GM23338 (cell line): ENCODE data around the gene RNU5D-1. TPM values are rescaled to one million over a fixed set of nuclear protein-coding genes. Genes with fewer than 3 reads are reported as not detected.

ENCODE experiments used
- ATAC-seq: fragments of 200-7000 bp; cut with Tn5 transposase; 3 replicates; pipeline ENCODE4 v1.9.1; 2020
- DNase-seq: peaks from one replicate; pipeline ENCODE4 v3.0.0-alpha.2; 2015; ENCODE audit warnings: low spot score
- H2AFZ ChIP-seq: fragments of 200-600 bp; sonication (generic); 2 replicates; pipeline ENCODE4 v1.8.0; 2016; ENCODE audit warnings: antibody characterized with exemption, mild to moderate bottlenecking, moderate library complexity
- H3F3A ChIP-seq: fragments of 200-600 bp; sonication (generic); replicated peaks from 2 replicates; pipeline ENCODE4 v1.8.0; 2017; ENCODE audit warnings: antibody characterized with exemption, mixed run types, low read depth
- H3K27ac ChIP-seq: fragments of 200-600 bp; sonication (generic); 2 replicates; pipeline ENCODE4 v1.6.1; 2016; ENCODE audit warnings: low read depth
- H3K27me3 ChIP-seq: fragments of 200-600 bp; sonication (generic); 2 replicates; pipeline ENCODE4 v1.8.0; 2016; ENCODE audit warnings: mild to moderate bottlenecking, mixed run types, moderate library complexity; ENCODE audit not compliant: insufficient read depth
- H3K36me3 ChIP-seq: fragments of 200-600 bp; sonication (generic); 2 replicates; pipeline ENCODE4 v1.8.0; 2016; ENCODE audit warnings: mild to moderate bottlenecking; ENCODE audit not compliant: insufficient read depth
- H3K4me1 ChIP-seq: fragments of 200-600 bp; sonication (generic); 2 replicates; pipeline ENCODE4 v1.8.0; 2016; ENCODE audit warnings: mild to moderate bottlenecking, moderate library complexity; ENCODE audit not compliant: insufficient read depth
- H3K4me2 ChIP-seq: fragments of 200-600 bp; sonication (generic); 2 replicates; pipeline ENCODE4 v1.7.1; 2017; ENCODE audit warnings: mixed run types
- H3K4me3 ChIP-seq: fragments of 200-600 bp; sonication (generic); 2 replicates; pipeline ENCODE4 v1.6.1; 2016; ENCODE audit warnings: mixed run types
- H3K79me2 ChIP-seq: fragments of 200-600 bp; sonication (generic); replicated peaks from 2 replicates; pipeline ENCODE4 v1.8.0; 2017; ENCODE audit warnings: mild to moderate bottlenecking; ENCODE audit not compliant: insufficient read depth
- H3K9me2 ChIP-seq: fragments of 200-600 bp; sonication (generic); 2 replicates; pipeline ENCODE4 v1.8.0; 2017; ENCODE audit not compliant: insufficient read depth
- H4K20me1 ChIP-seq: fragments of 200-600 bp; sonication (generic); replicated peaks from 2 replicates; pipeline ENCODE4 v1.8.0; 2017; ENCODE audit warnings: mild to moderate bottlenecking; ENCODE audit not compliant: insufficient read depth
- H3K27ac Mint-ChIP-seq: 2 replicates; pipeline ENCODE4 v1.8.0; 2020; ENCODE audit warnings: inconsistent platforms, mild to moderate bottlenecking, moderate library complexity, mixed read lengths
- H3K27me3 Mint-ChIP-seq: 3 replicates; pipeline ENCODE4 v1.8.0; 2022; ENCODE audit warnings: low read depth, mild to moderate bottlenecking, moderate library complexity, mixed read lengths, inconsistent platforms; ENCODE audit not compliant: insufficient read depth, poor library complexity
- H3K36me3 Mint-ChIP-seq: 3 replicates; pipeline ENCODE4 v1.8.0; 2021; ENCODE audit warnings: low read depth, mild to moderate bottlenecking, inconsistent platforms, moderate library complexity, mixed read lengths
- H3K4me1 Mint-ChIP-seq: 3 replicates; pipeline ENCODE4 v1.8.0; 2020; ENCODE audit warnings: mild to moderate bottlenecking, inconsistent platforms, mixed read lengths
- H3K4me3 Mint-ChIP-seq: 3 replicates; pipeline ENCODE4 v1.8.0; 2021; ENCODE audit warnings: moderate library complexity, mild to moderate bottlenecking, inconsistent platforms, mixed read lengths
- H3K9me3 Mint-ChIP-seq: 3 replicates; pipeline ENCODE4 v1.8.0; 2020; ENCODE audit warnings: moderate library complexity, mild to moderate bottlenecking, inconsistent platforms, mixed read lengths
- CREB1 ChIP-seq: fragments of 250-450 bp; sonication (Bioruptor Pico); IDR thresholded peaks from 2 replicates; pipeline ENCODE4 v1.5.0; 2020; ENCODE audit warnings: low read depth, mild to moderate bottlenecking, moderate library complexity
- ETS1 ChIP-seq: IDR thresholded peaks from 2 replicates; pipeline ENCODE4 v1.6.1; 2016; ENCODE audit warnings: antibody characterized with exemption
- EZH2 ChIP-seq: fragments of 200-600 bp; sonication (generic); IDR thresholded peaks from one replicate; pipeline ENCODE4 v1.8.0; 2017; ENCODE audit warnings: antibody characterized with exemption, mild to moderate bottlenecking, low read depth; ENCODE audit not compliant: unreplicated experiment
- EZH2phosphoT487 ChIP-seq: fragments of 200-600 bp; sonication (generic); IDR thresholded peaks from one replicate; pipeline ENCODE4 v1.8.1; 2018; ENCODE audit warnings: antibody characterized with exemption; ENCODE audit not compliant: unreplicated experiment
- JUNB ChIP-seq: IDR thresholded peaks from one replicate; pipeline ENCODE4 v1.6.1; 2016; ENCODE audit warnings: antibody characterized with exemption; ENCODE audit not compliant: unreplicated experiment
- NANOG ChIP-seq: IDR thresholded peaks from 2 replicates; pipeline ENCODE4 v1.6.1; 2016; ENCODE audit warnings: antibody characterized with exemption, borderline replicate concordance
- POLR2AphosphoS5 ChIP-seq: IDR thresholded peaks from 2 replicates; pipeline ENCODE4 v1.6.1; 2016; ENCODE audit warnings: antibody characterized with exemption, low read depth
- REST ChIP-seq: IDR thresholded peaks from one replicate; pipeline ENCODE4 v1.6.1; 2018; ENCODE audit warnings: antibody characterized with exemption; ENCODE audit not compliant: unreplicated experiment
- STAT1 ChIP-seq: IDR thresholded peaks from one replicate; pipeline ENCODE4 v1.6.1; 2016; ENCODE audit warnings: antibody characterized with exemption; ENCODE audit not compliant: unreplicated experiment
- ZNF114 ChIP-seq: fragments of 250-450 bp; sonication (Bioruptor Pico); IDR thresholded peaks from 2 replicates; pipeline ENCODE4 v1.5.0; 2020; ENCODE audit warnings: mild to moderate bottlenecking, moderate library complexity
- ZNF331 ChIP-seq: fragments of 250-450 bp; sonication (Bioruptor Pico); IDR thresholded peaks from 2 replicates; pipeline ENCODE4 v1.5.0; 2020; ENCODE audit warnings: low read depth, mild to moderate bottlenecking, moderate library complexity
- polyA plus RNA-seq: library from polyadenylated mRNA; unstranded; fragments of >200 nt; fragmentation: Nextera tagmentation; extraction: Ambion mirVana; gene quantifications from 2 replicates; pipeline ENCODE4 v1.2.1, GENCODE V29; 2016
- total RNA-seq: library from RNA; depleted of rRNA; stranded (reverse); fragments of >200 nt; shearing (Covaris generic); gene quantifications from 2 replicates; pipeline ENCODE4 v1.2.3, GENCODE V29; 2014
- TF ChIP-seq, protein P1 (sequence below): fragments of 250-450 bp; sonication (Bioruptor Pico); IDR thresholded peaks from 2 replicates; pipeline ENCODE4 v1.5.0; 2020; ENCODE audit warnings: mild to moderate bottlenecking, moderate library complexity
- TF ChIP-seq, protein P2 (sequence below), 2 experiments: fragments of 200-600 bp in 1 of 2; sonication (generic) in 1 of 2; conservative IDR thresholded peaks; 2 replicates each; pipeline versions ENCODE4 v1.5.1 to v1.6.1; 2016 to 2017; ENCODE audit warnings: antibody characterized with exemption in 2 of 2, low read depth in 2 of 2, mild to moderate bottlenecking in 2 of 2, moderate library complexity in 1 of 2

RNU5D-1 gene
- total and polyA plus RNA-seq, 2 experiments from 2014 or later: not detected

DNA sequence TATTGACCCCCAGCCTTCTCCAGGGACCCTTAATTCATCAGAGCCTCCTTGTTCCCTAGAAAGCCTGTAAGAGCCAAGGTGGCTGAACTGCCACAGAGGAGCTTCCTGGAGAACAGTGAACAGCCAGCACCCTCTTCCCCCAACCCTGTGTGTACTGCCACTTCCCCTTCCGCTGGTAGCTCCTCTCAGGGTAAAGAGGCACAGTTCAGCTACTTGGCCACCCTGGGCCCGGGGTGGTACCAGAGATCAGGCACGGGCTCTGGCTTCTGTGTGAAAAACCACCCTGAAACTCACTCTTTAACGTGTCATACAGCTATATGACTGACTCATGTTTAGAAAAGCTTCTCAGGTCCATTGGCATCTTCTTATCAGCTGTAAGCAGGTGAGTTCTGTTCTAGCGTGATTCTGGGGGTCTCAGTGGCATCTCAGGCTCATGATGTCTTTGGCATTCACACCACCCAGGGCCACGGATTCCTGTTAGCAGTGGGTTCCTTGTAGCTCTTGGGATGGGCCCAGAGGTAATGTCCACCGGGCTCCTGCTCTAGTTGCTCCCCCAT, 34.1 kb downstream of the RNU5D-1 start:
- H3K4me3 Mint-ChIP-seq: no peak overlapping the region
- H3K9me2 ChIP-seq: no peaks in the 10 kb centered on the region
- H3F3A ChIP-seq: no peaks in the 10 kb centered on the region
- no peaks in the 10 kb centered on the region for H3K27me3 ChIP-seq
- no peaks in the 10 kb centered on the region for H3K4me1 ChIP-seq
- H3K79me2 ChIP-seq: no peaks in the 10 kb centered on the region
- no peak overlapping the region for H2AFZ ChIP-seq
- H3K27ac ChIP-seq: no peak overlapping the region
- no peaks in the 10 kb centered on the region for H3K36me3 ChIP-seq
- H3K4me1 Mint-ChIP-seq: no peaks in the 10 kb centered on the region
- ATAC-seq (no peak), DNase-seq (no peak)
- H3K27me3 Mint-ChIP-seq: peaks cover 4% of the 10 kb centered on the region
- TF ChIP-seq NANOG (no peak), EZH2 (no peak), ZNF331 (CRISPR knock-in tag) (no peak), CREB1 (CRISPR knock-in tag) (no peak), STAT1 (no peak), EZH2phosphoT487 (no peak), ZNF114 (CRISPR knock-in tag) (no peak), POLR2AphosphoS5 (no peak), ETS1 (no peak), REST (no peak), JUNB (no peak)
- TF ChIP-seq, protein P1, sequence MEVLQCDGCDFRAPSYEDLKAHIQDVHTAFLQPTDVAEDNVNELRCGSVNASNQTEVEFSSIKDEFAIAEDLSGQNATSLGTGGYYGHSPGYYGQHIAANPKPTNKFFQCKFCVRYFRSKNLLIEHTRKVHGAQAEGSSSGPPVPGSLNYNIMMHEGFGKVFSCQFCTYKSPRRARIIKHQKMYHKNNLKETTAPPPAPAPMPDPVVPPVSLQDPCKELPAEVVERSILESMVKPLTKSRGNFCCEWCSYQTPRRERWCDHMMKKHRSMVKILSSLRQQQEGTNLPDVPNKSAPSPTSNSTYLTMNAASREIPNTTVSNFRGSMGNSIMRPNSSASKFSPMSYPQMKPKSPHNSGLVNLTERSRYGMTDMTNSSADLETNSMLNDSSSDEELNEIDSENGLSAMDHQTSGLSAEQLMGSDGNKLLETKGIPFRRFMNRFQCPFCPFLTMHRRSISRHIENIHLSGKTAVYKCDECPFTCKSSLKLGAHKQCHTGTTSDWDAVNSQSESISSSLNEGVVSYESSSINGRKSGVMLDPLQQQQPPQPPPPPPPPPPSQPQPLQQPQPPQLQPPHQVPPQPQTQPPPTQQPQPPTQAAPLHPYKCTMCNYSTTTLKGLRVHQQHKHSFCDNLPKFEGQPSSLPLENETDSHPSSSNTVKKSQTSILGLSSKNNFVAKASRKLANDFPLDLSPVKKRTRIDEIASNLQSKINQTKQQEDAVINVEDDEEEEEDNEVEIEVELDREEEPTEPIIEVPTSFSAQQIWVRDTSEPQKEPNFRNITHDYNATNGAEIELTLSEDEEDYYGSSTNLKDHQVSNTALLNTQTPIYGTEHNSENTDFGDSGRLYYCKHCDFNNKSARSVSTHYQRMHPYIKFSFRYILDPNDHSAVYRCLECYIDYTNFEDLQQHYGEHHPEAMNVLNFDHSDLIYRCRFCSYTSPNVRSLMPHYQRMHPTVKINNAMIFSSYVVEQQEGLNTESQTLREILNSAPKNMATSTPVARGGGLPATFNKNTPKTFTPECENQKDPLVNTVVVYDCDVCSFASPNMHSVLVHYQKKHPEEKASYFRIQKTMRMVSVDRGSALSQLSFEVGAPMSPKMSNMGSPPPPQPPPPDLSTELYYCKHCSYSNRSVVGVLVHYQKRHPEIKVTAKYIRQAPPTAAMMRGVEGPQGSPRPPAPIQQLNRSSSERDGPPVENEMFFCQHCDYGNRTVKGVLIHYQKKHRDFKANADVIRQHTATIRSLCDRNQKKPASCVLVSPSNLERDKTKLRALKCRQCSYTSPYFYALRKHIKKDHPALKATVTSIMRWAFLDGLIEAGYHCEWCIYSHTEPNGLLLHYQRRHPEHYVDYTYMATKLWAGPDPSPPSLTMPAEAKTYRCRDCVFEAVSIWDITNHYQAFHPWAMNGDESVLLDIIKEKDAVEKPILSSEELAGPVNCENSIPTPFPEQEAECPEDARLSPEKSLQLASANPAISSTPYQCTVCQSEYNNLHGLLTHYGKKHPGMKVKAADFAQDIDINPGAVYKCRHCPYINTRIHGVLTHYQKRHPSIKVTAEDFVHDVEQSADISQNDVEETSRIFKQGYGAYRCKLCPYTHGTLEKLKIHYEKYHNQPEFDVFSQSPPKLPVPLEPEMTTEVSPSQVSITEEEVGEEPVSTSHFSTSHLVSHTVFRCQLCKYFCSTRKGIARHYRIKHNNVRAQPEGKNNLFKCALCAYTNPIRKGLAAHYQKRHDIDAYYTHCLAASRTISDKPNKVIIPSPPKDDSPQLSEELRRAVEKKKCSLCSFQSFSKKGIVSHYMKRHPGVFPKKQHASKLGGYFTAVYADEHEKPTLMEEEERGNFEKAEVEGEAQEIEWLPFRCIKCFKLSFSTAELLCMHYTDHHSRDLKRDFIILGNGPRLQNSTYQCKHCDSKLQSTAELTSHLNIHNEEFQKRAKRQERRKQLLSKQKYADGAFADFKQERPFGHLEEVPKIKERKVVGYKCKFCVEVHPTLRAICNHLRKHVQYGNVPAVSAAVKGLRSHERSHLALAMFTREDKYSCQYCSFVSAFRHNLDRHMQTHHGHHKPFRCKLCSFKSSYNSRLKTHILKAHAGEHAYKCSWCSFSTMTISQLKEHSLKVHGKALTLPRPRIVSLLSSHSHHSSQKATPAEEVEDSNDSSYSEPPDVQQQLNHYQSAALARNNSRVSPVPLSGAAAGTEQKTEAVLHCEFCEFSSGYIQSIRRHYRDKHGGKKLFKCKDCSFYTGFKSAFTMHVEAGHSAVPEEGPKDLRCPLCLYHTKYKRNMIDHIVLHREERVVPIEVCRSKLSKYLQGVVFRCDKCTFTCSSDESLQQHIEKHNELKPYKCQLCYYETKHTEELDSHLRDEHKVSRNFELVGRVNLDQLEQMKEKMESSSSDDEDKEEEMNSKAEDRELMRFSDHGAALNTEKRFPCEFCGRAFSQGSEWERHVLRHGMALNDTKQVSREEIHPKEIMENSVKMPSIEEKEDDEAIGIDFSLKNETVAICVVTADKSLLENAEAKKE (CRISPR knock-in tag): no peak
- TF ChIP-seq, protein P2, sequence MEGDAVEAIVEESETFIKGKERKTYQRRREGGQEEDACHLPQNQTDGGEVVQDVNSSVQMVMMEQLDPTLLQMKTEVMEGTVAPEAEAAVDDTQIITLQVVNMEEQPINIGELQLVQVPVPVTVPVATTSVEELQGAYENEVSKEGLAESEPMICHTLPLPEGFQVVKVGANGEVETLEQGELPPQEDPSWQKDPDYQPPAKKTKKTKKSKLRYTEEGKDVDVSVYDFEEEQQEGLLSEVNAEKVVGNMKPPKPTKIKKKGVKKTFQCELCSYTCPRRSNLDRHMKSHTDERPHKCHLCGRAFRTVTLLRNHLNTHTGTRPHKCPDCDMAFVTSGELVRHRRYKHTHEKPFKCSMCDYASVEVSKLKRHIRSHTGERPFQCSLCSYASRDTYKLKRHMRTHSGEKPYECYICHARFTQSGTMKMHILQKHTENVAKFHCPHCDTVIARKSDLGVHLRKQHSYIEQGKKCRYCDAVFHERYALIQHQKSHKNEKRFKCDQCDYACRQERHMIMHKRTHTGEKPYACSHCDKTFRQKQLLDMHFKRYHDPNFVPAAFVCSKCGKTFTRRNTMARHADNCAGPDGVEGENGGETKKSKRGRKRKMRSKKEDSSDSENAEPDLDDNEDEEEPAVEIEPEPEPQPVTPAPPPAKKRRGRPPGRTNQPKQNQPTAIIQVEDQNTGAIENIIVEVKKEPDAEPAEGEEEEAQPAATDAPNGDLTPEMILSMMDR (conservative IDR thresholded peaks at IDR 0.05; ENCODE audit: low read depth in 2 of 2): no peak
- H4K20me1 ChIP-seq: no peaks in the 10 kb centered on the region
- no peak overlapping the region for H3K27ac Mint-ChIP-seq
- H3K36me3 Mint-ChIP-seq: no peaks in the 10 kb centered on the region
- H3K4me3 ChIP-seq: no peak overlapping the region
- H3K9me3 Mint-ChIP-seq: no peaks in the 10 kb centered on the region
- no peak overlapping the region for H3K4me2 ChIP-seq
